ENCODE data around the gene SURF2.
A peak's percentile ranks its signal among the peaks of the same experiment; 100 is the strongest.

The SURF2 gene

DNA sequence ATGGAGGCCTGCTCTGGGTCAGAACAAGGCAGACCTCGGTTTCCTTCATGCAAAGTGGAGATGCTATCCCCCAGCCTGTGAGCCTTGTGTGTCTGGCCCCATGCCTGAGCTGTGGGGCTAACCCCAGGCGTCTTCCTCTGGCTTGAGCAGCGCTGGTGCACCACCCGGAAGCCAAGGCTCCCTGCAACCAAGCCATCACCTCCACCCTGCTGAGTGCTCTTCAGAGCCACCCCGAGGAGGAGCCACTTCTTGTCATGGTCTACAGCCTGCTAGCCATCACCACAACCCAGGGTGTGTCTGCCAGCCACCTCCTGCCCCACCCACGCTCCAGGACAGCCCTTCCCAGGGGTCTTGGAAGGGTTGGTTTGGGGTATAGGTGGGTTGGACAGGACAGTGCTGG, 45.2 kb downstream of the SURF2 start:
- no peak for FAIRE-seq
- no peak for DNase-seq (ENCODE audit: insufficient read length, low spot score)
- TF ChIP-seq POLR2A (IDR thresholded peaks at IDR 0.05; ENCODE audit: low read depth, low read length), result no peak

DNA sequence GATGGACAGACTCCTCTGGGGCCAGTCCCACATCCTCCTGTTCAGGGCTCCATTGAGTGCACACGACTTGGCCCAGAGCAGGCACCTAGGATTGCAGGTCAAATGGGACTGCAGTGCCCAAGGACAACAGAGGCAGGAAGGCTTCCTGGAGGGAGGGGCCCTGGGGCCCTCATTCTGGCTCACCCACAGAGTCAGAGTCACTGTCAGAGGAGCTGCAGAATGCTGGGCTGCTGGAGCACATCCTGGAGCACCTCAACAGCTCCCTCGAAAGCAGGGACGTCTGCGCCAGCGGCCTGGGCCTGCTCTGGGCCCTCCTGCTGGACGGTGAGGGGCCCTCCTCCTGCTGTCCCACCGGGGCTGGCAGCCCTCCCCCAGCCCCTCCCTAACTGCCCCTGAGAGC, 46.3 kb downstream of the SURF2 start:
- TF ChIP-seq POLR2A (IDR thresholded peaks at IDR 0.05; ENCODE audit: low read depth, low read length), result no peak
- FAIRE-seq, result no peak
- no peak for DNase-seq (ENCODE audit: insufficient read length, low spot score)

GRCh38 chr9:133403766-133404453, 47.6 kb downstream of the SURF2 start:
- no peak for DNase-seq (ENCODE audit: insufficient read length, low spot score)
- TF ChIP-seq POLR2A (IDR thresholded peaks at IDR 0.05; ENCODE audit: low read depth, low read length), result no peak
- FAIRE-seq, result no peak

- TF ChIP-seq POLR2A (IDR thresholded peaks at IDR 0.05; ENCODE audit: low read depth, low read length), result no peak
- FAIRE-seq (no peak), DNase-seq (ENCODE audit: insufficient read length, low spot score) (no peak)
These were observed 48.2 kb downstream of the SURF2 start for GRCh38 chr9:133404454-133405002.

GRCh38 chr9:133405508-133406438, 49.4 kb downstream of the SURF2 start:
- peak; percentile 69 for DNase-seq (ENCODE audit: insufficient read length, low spot score)
- no peak for TF ChIP-seq POLR2A (IDR thresholded peaks at IDR 0.05; ENCODE audit: low read depth, low read length)
- peak; percentile 38 for FAIRE-seq

DNA sequence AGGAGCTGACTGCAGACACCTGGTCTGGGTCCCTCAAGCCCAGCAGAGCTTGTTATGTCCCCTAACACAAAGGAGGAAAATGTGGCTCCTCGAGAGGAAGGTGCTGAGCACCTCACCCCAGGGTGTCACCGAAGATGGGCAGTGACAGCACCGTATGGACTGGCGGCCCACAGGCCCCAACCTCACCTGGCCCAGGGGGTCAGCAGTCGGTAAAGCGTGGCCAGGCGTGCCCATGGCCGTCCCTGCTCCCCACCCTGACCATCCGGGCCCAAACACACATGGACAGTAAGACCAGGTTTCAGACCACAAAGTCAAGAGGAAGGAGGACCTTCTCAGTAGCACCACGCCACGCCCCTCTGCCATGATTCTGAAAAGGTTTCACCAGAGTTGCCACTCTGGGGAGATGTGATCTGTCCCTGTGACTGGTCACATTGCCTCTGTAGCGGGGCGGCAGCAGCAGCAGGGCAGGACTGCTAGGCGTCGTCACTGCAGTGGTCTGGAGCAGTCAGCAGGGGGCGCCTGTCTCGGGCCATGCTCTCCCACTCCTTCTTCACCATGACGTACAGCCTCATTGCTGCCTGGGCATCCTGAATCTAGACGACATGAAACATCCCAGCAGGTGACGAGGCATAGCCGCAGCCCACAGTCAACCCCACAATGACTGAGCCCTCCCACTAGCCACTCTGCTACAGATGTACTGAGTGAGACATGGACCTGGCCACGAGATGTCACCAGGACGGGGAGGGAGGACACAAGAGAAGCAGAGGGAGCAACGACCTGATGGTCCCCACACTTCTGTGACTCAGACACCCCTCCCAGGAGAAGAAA, 50.3 kb downstream of the SURF2 start:
- TF ChIP-seq POLR2A (IDR thresholded peaks at IDR 0.05; ENCODE audit: low read depth, low read length), result no peak
- DNase-seq (ENCODE audit: insufficient read length, low spot score) (peak; percentile 93), FAIRE-seq (peak; percentile 83)

GRCh38 chr9:133408042-133408441, 51.7 kb downstream of the SURF2 start:
- DNase-seq (ENCODE audit: insufficient read length, low spot score) (no peak), FAIRE-seq (no peak)
- no peak for TF ChIP-seq POLR2A (IDR thresholded peaks at IDR 0.05; ENCODE audit: low read depth, low read length)

Measured in H54 (cell line).